GM21737 (cell line): ENCODE results near the gene SAFB.
A peak's percentile ranks its signal among the peaks of the same experiment; 100 is the strongest.
"Not testable (repeated sequence)": the region's sequence is repeated elsewhere in the genome, so short reads cannot be mapped to it uniquely, and the experiment has no call there.

Experiments
- ATAC-seq: cut with Tn5 transposase; IDR thresholded peaks from one replicate; pipeline ENCODE4 v1.9.1; 2021; ENCODE audit warnings: mild to moderate bottlenecking, moderate library complexity; ENCODE audit not compliant: unreplicated experiment

Gene SAFB

DNA sequence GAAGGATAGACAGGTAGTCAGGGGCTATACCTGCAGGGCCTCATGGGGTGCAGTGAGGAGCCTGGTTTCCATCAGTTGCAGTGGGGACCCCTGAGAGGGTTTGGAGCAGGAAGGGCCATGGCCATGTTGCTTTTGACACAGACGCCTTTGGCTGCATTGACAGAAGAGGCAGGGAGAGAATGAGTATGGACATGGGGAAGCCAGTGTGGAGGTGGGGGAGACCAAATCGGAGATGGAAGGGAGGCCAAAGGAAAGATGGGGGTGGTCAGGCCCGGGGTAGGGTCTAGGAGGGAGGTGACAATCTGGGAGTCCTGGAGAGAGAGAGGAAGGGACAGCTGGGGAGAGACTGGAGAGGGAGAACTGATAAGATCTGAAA is 59.2 kb downstream of the SAFB start:
- ATAC-seq: no peak

DNA sequence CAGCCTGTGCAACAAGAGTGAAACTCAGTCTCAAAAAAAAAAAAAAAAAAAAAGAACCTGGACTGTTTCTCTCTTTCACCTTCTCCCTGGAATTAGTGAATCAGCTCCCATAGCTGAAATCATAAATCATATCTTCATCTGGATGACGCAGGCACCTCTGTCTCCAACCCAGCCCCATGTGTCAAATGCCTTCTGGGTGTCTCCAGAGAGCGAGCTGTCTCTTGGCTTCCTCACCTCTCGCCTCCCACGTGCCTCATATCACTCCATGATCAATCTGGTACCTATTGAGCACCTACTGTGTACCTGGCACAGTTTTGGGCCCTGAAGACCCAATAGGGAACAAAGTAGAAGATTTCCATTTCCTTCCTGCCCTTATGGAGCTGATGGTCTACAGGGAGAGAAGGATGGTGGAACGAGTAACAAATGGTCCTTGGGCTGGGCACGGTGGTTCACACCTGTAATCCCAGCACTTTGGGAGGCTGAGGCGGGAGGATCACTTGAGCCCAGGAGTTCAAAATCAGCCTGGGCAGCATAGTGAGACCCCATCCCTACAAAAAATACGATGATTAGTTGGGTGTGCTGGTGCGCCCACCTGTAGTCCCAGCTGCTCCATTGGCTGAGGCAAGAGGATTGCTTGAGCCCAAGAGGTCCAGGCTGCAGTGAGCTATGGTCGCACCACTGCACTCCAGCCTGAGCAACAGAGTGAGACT is 60.4 kb downstream of the SAFB start:
- ATAC-seq: no peak

DNA sequence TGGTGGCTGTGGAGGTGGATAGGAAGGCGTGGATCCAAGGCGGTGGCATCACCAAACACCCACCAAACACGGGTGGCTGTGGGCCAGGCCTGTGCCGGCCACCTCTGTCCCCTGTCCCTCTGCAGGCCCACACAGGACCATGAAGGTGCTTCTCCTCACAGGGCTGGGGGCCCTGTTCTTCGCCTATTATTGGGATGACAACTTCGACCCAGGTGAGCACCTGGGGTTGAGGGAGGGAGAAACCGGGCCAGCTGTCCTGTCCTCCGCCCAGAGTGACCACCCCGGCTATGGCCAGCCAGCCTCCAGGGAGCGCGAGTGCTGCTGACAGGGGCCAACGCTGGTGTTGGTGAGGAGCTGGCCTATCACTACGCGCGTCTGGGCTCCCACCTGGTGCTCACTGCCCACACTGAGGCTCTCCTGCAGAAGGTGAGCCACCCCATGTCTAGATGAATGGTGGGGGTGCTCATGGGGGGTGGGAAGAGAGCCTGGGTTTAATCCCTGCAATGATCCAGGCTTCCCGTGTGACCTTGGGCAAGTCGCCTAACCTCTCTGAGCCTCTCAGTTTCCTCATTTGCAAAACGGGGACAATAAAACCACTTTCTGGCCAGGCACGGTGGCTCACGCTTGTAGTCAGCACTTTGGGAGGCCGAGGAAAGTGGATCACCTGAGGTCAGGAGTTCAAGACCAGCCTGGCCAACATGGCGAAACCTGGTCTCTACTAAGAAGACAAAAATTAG is 62.0 kb downstream of the SAFB start:
- ATAC-seq: no peak

DNA sequence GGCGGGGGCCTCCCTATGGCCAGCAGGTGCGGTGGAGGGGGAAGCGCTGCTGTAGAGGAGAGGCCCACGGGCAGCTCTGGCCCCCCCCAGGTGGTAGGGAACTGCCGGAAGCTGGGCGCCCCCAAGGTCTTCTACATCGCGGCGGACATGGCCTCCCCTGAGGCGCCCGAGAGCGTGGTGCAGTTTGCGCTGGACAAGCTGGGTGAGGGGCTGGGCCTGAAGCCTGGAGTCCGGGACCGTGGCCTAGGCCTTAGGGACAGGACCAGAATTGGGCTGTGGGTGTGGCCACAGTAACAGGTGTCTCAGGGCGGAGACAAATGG is 63.4 kb downstream of the SAFB start:
- no peak for ATAC-seq

DNA sequence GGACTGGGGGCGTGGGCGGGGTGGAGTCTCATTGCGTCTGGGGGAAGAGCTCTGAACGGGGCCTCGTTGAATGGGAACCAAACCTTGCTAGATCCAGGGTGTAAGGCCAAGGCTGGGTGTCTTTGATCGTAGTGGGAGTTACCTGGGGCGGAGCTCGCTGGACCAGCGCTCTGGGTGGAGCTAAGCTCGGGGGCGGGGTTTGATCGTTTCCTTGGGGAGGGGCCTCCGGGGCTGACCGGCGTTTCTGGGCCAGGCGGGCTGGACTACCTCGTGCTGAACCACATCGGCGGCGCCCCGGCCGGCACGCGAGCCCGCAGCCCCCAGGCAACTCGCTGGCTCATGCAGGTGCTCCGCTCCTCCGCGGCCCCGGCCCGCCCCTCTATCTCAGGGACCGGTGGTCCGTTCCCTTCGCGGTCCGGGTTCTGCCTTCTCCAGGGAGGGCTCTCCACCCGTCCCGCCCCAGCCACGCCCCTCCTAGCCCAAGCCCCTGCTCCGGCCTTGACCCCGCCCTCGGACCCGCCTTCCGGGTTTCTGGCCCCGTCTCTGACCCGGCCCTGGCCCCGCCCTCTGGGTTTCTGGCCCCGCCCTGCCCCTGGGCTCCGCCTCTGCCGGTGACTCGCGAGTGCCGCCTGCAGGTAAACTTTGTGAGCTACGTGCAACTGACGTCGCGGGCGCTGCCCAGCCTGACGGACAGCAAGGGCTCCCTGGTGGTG is 63.9 kb downstream of the SAFB start:
- peak; percentile 43 for ATAC-seq

DNA sequence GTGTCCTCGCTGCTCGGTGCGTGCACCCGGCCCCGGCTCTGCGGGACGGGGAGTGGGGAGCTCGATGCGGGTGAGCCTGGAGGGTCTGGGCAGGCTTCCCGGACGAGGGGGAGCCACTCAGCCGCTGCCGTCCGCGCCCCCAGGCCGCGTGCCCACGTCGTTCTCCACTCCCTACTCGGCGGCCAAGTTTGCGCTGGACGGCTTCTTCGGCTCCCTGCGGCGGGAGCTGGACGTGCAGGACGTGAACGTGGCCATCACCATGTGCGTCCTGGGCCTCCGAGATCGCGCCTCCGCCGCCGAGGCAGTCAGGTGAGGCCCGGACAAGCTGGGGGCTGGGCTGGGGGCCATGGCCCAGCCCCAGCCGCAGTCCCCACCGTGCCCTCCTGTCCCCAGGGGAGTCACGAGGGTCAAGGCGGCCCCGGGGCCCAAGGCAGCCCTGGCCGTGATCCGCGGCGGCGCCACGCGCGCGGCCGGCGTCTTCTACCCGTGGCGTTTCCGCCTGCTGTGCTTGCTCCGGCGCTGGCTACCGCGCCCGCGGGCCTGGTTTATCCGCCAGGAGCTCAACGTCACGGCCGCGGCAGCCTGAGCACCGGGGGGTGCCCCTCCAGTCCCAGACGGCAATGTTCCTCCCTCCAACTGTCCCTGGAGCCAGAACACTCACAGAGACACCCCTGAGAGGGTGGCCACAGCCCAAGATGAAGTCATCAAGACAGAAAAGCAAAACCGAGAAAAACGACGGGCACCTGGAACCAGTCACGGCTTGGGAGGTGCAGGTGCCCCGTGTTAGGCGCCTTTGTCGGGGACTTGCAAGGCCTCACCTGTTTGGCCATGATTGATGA is 64.7 kb downstream of the SAFB start:
- no peak for ATAC-seq

DNA sequence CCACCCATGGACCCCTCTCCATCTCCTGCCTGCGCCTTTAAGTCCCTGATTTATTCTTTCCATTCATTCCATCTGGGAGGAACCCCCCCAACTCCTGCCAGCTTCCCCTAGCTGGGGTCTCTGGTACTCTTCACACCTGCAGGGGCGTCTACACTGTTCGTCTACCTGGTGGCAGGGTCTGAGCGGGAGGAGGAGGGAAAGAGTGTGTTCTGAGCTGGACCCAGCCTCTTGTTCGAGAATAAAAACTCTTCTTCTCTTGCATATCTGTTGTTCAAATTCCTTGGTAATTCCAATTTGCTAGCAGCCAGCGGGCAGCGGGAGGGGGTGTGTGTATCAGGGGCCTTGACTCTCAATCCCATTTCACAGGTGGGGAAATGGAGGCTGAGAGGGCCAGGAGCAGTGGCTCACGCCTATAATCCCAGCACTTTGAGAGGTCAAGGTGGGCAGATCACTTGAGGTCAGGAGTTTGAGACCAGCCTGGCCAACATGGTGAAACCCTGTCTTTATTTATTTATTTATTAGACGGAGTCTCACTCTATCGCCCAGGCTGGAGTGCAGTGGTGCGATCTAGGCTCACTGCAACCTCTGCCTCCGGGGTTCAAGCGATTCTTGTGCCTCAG is 65.5 kb downstream of the SAFB start:
- not testable (repeated sequence) for ATAC-seq

DNA sequence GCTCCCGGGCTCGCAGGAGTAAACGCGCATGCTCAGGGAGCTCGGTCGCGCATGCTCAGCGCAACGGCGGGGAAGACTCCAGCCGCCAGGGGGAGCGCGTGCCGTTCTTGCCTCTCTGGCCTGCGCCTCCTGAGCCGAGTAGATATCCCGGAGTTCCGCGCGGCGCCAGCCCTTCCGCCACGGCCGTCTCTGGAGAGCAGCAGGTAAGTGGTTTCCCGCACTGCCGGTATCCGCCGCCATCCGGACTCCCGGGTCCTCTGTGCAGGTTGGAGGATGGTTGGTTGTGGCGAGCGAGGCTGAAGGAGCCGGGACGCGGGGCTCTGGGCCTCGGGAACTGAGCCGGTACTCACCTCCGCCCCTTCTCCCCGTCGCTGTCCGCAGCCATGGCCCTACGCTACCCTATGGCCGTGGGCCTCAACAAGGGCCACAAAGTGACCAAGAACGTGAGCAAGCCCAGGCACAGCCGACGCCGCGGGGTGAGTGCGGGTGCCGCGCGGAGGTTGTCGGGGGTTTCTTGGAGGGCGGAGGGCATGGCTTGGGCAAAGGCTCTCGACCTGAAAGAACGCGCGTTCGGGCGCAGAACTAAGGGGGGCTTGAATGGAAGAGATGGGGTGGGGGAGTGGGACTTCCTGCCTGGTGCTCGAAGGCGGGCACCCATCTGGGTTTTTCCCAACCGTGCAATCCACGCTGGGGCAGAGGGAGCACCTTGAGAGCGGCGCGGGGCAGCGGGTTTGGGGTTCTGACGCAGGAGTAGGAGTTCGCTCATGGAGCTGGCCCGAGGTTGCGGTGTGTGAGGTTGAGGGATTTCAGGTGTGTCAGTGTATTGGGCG is 67.5 kb downstream of the SAFB start, which contains the start of gene RPL36:
Gene RPL36, plus strand, starts transcription at position 171 of the 830 bp plus-strand sequence. Its CDS starts 213 bp downstream, at position 384.
- ATAC-seq: peak; percentile 49

DNA sequence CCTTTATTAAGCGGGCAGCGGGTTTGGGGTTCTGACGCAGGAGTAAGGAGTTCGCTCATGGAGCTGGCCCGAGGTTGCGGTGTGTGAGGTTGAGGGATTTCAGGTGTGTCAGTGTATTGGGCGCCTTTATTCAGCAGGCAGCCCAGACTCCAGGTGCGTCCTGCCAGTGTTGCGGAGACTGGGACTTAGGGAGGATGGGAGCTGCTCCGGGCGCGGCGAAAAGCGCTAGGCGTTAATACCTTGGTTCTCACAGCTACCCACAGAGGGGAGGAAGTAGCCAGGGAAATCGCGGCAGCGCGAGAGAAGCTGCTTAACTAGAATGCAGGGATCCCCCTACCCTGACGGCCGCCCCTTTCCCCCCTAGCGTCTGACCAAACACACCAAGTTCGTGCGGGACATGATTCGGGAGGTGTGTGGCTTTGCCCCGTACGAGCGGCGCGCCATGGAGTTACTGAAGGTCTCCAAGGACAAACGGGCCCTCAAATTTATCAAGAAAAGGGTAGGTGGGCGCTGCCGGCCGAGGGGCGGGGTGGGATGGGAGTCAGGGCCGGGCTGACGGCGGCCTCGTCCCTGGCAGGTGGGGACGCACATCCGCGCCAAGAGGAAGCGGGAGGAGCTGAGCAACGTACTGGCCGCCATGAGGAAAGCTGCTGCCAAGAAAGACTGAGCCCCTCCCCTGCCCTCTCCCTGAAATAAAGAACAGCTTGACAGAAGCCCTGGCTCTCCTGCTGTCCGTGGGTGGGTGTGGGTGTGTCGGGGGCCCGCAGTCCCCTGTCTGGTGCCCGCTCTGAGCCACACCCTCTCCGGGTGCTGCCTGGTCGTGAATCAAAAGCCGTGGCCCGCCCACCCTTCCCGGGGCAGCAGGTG is 68.3 kb downstream of the SAFB start:
- no peak for ATAC-seq

DNA sequence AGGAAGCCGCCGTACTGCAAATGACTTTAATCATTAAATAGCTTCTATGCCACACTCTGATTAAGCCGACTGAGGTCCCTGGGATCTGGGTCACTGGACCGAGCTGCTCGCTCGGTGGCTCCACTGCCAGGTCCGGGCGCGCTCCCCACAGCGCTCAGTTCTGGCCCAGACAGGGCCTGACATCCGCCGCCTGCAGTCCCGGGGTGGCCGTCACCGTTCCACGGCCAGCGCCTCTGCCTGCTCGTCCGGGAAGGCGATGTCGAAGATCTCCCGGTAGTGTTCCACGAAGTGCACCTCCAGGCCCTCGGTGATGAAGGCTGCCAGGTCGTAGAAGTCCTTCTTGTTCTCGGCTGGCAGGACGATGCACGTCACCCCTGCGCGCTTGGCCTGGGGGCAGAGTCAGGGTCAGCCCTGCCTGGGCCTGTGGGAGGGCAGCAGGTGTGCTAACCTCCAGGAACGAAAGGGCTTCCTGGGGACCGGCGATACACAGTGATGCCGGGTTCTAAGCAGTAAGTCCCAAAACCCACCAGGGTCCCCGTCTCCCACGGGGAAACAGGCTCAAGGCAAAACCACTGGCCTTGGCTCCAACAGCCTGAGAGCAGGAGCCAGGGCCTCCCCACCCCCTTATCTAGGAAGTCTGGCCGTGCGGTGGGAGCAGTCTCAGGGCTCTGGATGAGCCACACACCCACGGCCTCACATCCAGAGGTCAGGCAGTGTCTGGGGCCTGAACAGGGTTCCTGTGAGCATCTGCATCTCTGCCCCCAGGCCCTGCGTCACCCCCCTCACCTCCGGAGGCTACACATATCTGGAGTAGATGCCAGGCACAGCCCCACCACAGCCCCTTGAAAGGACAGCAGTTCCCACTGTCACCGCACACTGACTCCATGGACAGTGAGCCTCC is 69.2 kb downstream of the SAFB start:
- ATAC-seq: no peak

DNA sequence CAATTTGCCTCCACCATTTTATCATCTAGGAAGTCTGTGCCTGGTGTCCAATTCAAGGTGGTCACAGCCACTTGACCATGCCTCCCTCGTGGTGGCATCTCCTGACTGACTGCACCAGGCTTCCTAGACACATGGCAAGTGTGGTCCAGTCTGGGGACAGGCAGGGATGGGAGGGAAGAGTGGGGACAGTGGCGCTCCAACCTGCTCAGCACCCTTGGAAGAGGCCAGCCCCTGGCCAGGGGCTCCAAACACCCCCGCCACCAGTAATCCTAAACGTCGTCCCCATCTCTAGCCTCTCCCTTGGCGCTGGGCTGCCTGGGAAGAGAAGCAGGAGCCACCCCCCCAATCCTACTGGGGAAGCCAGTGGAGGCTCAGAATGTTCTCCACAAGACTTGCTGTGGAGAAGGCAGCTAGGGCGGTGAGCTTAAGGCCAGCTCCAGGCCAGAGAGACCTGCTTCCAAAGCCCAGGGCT is 69.9 kb downstream of the SAFB start:
- ATAC-seq: no peak

DNA sequence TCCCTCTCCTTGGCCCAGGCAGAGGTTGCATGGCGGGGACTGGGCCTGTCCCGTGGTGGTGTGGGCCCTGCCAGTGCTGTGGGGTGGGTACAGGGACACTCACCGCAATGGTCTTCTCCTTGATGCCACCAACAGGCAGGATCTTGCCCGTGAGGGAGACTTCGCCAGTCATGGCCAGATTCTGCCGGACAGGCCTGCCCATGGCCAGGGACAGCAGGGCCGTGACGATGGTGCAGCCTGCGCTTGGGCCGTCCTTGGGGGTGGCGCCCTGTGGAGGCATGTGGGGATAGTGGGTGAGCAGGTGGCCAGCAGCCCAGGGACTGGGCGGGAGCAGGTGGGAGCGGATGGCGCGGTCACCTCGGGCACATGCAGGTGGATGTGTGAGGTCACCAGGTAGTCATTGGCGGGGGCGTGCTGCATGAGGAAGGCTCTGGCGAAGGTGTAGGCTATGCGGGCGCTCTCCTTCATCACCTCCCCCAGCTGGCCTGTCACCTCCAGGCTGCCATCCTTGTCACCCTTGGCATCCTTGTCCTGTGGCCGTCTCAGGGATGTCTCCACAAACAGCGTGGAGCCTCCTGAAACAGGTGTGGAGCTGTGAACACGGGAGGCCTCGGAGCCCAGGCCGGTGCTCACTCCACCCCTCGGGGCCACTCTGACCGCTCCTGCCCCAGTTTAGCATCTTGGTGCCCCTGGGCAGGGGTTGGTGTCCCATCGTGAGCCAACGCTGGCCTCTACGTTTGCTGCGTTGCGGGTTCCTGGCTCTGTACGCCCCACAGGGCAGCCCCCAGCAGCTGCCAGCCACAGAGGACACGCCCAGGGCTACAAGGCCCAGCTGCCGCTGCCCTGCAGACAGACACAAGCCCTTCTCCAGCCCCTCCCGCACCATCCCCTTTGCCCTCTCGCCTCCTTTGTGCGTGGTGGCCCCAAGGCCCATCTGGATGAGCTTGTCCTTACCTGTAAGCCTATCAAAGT is 70.6 kb downstream of the SAFB start:
- ATAC-seq: no peak

DNA sequence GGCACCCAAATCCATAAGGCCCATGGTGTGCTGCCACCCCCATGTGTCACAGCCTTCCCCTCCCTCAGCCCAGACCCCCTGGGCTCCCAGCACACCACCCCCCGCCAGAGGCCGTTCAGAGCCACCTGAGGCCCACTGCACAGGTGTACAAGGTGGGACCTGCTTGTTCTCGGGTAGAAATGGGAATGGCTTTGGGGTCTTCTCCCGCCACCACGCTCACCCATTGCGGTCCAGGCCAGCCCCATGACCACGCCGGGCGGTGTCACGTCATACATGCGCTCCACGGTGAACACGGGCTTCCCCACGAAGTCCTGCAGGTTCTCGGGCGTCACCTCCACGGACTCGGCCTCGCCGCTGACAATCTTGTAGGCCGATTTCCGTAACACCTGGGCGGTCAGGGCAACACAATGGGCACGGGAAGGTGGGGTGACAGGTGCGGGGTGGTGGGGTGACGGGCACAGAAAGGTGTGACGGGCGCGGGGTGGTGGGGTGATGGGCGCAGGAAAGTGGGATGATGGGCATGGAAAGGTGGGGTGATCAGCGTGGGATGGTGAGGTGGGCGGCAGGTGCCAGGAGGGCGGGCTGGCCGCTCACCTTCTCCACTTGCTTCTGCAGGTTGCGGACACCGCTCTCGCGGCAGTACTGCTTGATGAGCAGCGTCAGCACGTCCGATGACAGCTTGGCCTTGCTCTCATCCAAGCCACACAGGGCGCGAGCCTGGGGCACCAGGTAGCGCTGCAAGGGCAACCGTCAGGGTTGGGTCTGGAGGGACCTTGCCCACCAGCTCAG is 71.5 kb downstream of the SAFB start:
- no peak for ATAC-seq

DNA sequence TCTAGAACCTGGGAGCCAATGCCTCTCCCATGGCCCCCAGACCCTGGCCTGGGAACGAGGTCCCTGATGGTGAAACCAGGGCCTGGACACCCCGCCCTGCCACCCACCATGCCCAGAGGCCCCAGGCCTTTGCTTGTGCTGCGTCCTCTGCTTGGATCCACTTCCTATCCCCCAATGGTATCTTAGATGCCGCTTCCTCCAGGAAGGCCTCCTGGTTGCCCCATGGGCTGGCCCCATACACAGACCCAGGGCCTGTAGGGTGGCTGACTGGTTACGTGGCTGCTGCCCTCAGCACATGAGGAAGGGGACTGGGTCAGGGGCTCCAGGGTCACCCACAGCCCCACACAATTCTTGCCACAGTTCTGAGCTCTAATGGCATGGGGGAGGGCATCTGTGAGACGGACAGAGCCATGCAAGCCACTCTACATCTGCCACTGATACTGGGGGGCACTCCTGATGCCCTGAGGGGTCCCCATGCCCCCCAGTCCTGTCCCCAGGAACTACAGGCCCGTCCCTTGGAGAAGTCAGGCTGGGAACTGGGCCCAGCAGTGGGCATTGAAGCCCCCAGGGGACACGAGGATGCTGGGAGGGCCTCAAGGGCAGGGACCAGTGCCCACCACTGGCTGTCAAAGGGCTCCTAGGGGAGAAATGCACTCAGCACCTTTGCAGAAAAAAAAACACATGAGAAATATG is 72.2 kb downstream of the SAFB start:
- ATAC-seq: no peak

DNA sequence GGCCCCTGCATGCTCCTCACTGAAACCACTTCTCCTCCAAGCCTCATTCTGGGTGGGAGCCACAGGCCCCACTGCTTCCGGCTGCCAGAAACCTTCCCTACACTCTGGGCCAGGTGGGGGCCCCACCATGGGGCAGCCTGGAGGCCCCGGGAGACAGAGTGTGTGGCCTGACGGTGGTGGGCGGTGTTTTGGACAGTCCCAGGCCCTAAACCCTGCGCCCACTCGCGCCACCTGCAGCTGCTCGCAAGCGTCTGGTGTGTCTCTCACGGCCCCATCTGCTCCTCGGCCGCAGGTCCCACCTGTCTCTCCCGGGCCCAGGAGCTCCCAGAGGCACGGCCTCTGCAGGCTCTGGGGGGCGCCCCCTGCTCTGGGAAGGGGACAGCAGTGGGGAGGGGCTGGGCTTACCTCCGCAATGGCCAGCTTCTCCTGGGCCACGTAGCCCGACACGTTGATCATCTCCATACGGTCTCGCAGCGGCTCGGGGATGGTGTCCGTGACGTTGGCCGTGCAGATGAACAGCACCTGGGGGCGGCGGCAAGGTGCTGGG is 72.8 kb downstream of the SAFB start:
- no peak for ATAC-seq
